Ascending aorta (tissue), 2 donors: Measurements from ENCODE around the gene MARK1. TPM values are rescaled to one million over a fixed set of nuclear protein-coding genes. Genes with fewer than 3 reads are reported as not detected.

ENCODE experiments used
- DNase-seq, 2 donors: peaks; one replicate each; pipeline ENCODE4 v3.0.0-alpha.2; 2019; ENCODE audit warnings: low spot score in 2 of 2
- H3K27ac ChIP-seq, 2 donors: fragments of 200-600 bp; sonication (generic); one replicate each; pipeline ENCODE4 v1.5.1; 2016 to 2017; ENCODE audit warnings: mild to moderate bottlenecking in 1 of 2
- H3K27me3 ChIP-seq: fragments of 200-600 bp; sonication (generic); one replicate; pipeline ENCODE4 v1.5.1; 2017
- H3K36me3 ChIP-seq, 2 donors: fragments of 200-600 bp; sonication (generic); one replicate each; pipeline ENCODE4 v1.5.1; 2016
- H3K4me1 ChIP-seq, 2 donors: fragments of 200-600 bp; sonication (generic); one replicate each; pipeline ENCODE4 v1.5.1; 2016 to 2017; ENCODE audit warnings: mild to moderate bottlenecking in 1 of 2
- H3K4me3 ChIP-seq, 2 donors: fragments of 200-600 bp; sonication (generic); one replicate each; pipeline ENCODE4 v1.5.1; 2016 to 2017; ENCODE audit warnings: mild to moderate bottlenecking in 1 of 2
- H3K9me3 ChIP-seq, 2 donors: fragments of 200-600 bp; sonication (generic); one replicate each; pipeline ENCODE4 v1.5.1; 2016
- CTCF ChIP-seq, 3 experiments: fragments of 200-600 bp in 2 of 3; fragments of 450-650 bp in 1 of 3; sonication (generic) in 2 of 3; IDR thresholded peaks; one replicate each; pipeline ENCODE4 v1.5.1; 2016 to 2019; ENCODE audit warnings: antibody characterized with exemption in 3 of 3, mild to moderate bottlenecking in 1 of 3, moderate library complexity in 1 of 3
- intact Hi-C: fragments of 100-400 bp; cut with DNase I; formaldehyde crosslinking; loops from one replicate; pipeline ENCODE4 v1.15.1; 2023
- total RNA-seq: library from RNA; depleted of rRNA; stranded (reverse); fragments of >200 nt; gene quantifications from one replicate; pipeline ENCODE4 v1.1.0, GENCODE V29; 2016

Gene MARK1
- total RNA-seq, 1 donor from 2014 or later, result 11.6 TPM

- Histone ChIP-seq H3K36me3 (peaks cover 5 to 22% of the 10 kb centered on the region in 2 donors), H3K27me3 (no peaks in the 10 kb centered on the region), H3K4me3 (no peak overlapping the region), H3K9me3 (no peaks in the 10 kb centered on the region), H3K4me1 (no peaks in the 10 kb centered on the region), H3K27ac (no peak overlapping the region)
- intact Hi-C loops, result no loop called here
- DNase-seq, result no peak
- TF ChIP-seq CTCF (IDR thresholded peaks at IDR 0.05), result no peak
Measured at GRCh38 chr1:220655509-220655908, 127.6 kb downstream of the MARK1 start.

GRCh38 chr1:220655961-220656740 lies 128.2 kb downstream of the MARK1 start:
- no peak for TF ChIP-seq CTCF (IDR thresholded peaks at IDR 0.05)
- intact Hi-C loops, result no loop called here
- peaks cover 5 to 20% of the 10 kb centered on the region in 2 donors for H3K36me3 ChIP-seq

GRCh38 chr1:220666349-220666748 lies 138.4 kb downstream of the MARK1 start:
- Histone ChIP-seq H3K36me3 (peaks cover 0 to 9% of the 10 kb centered on the region in 2 donors), H3K9me3 (no peaks in the 10 kb centered on the region), H3K27ac (no peak overlapping the region), H3K4me3 (no peak overlapping the region), H3K27me3 (no peaks in the 10 kb centered on the region), H3K4me1 (no peaks in the 10 kb centered on the region)
- TF ChIP-seq CTCF (IDR thresholded peaks at IDR 0.05), result no peak
- intact Hi-C loops, result no loop called here
- no peak for DNase-seq

More at GRCh38 chr1:220655961-220656740, 128.2 kb downstream of the MARK1 start:
- H3K4me1 ChIP-seq, result no peaks in the 10 kb centered on the region
- H3K27ac ChIP-seq, result no peak overlapping the region
- H3K27me3 ChIP-seq, result no peaks in the 10 kb centered on the region
- H3K4me3 ChIP-seq, result no peak overlapping the region
- DNase-seq, result no peak
- H3K9me3 ChIP-seq, result no peaks in the 10 kb centered on the region

GRCh38 chr1:220669005-220669404 lies 141.1 kb downstream of the MARK1 start:
- Histone ChIP-seq H3K27ac (no peak overlapping the region), H3K4me1 (no peaks in the 10 kb centered on the region), H3K36me3 (no peaks in the 10 kb centered on the region), H3K27me3 (no peaks in the 10 kb centered on the region), H3K4me3 (no peak overlapping the region), H3K9me3 (no peaks in the 10 kb centered on the region)
- no peak for DNase-seq
- no peak for TF ChIP-seq CTCF (IDR thresholded peaks at IDR 0.05)
- intact Hi-C loops, result no loop called here

GRCh38 chr1:220670365-220670764 lies 142.4 kb downstream of the MARK1 start:
- no peaks in the 10 kb centered on the region for H3K36me3 ChIP-seq
- intact Hi-C loops, result no loop called here
- no peak overlapping the region for H3K27ac ChIP-seq
- H3K27me3 ChIP-seq, result no peaks in the 10 kb centered on the region
- no peak for TF ChIP-seq CTCF (IDR thresholded peaks at IDR 0.05)
- no peaks in the 10 kb centered on the region for H3K4me1 ChIP-seq
- H3K9me3 ChIP-seq, result no peaks in the 10 kb centered on the region
- H3K4me3 ChIP-seq, result no peak overlapping the region
- no peak for DNase-seq
